Measurements from ENCODE around the gene ANKH.
A peak's percentile ranks its signal among the peaks of the same experiment; 100 is the strongest.
"Not testable (repeated sequence)": the region's sequence is repeated elsewhere in the genome, so short reads cannot be mapped to it uniquely, and the experiment has no call there.

ANKH gene

DNA sequence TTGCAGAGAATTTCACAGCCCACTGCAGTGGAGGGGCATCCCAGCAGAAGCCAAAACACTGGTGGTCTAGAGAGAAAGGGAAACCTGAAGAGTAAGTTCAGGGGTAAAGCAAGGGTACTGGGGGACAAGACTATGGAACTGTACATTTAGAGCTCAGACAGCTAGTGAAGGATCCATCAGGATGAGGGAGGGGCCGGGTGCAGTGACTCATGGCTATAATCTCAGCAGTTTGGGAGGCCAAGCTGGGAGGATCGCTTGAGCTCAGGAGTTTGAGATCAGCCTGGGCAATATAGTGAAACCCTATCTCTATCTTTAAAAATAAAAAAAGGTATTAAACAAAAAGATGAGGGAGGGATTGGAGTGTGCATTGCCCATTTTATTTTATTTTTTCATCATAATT is 7.8 kb upstream of the ANKH start:
- Histone ChIP-seq H3K9me3 (ENCODE audit: low read length) (no peaks in the 10 kb centered on the region), H2AFZ (ENCODE audit: low read depth, low read length) (no peak overlapping the region), H3K4me3 (ENCODE audit: low read length) (no peak overlapping the region), H3K27me3 (ENCODE audit: insufficient read depth, low read length) (no peaks in the 10 kb centered on the region), H3K4me1 (ENCODE audit: insufficient read depth, low read length) (peaks cover 2% of the 10 kb centered on the region), H3K36me3 (ENCODE audit: insufficient read depth, low read length) (no peaks in the 10 kb centered on the region)

DNA sequence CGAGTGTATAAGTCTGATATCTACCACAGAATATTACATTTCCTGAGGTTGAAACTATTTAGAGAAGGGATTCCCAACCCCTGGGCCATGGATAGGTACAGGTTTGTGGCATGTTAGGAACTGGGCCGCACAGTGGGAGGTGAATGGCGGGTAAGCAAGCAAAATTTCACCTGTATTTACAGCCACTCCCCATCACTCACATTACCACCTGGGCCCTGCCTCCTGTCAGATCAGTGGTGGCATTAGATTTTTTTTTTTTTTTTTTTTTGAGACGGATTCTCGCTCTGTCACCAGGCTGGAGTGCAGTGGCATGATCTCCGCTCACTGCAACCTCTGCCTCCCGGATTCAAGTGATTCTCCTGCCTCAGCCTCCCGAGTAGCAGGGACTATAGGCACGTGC is 6.6 kb upstream of the ANKH start:
- H2AFZ ChIP-seq (ENCODE audit: low read depth, low read length); H3K9me3 ChIP-seq (ENCODE audit: low read length); H3K36me3 ChIP-seq (ENCODE audit: insufficient read depth, low read length); H3K27me3 ChIP-seq (ENCODE audit: insufficient read depth, low read length); H3K4me1 ChIP-seq (ENCODE audit: insufficient read depth, low read length); H3K4me3 ChIP-seq (ENCODE audit: low read length): not testable (repeated sequence)

DNA sequence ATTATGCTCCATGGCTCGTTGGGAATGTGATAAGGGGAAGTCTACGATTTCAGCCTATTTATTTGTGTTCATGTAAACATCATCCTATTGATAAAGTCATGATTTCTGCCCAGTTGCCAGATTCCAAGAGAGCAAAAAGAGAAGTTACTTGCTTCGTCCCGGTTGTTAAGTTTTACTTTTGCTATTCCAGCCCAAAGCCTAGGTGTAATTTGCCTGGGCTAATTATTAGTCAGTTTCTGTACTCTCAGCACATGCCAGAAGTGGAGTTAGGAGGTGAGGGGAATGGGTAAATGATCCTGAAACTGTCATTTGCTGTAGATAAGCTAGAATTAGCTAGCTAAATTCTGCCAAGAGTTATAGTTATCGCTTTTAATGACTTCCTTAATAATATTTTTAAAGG is 4.5 kb upstream of the ANKH start:
- Histone ChIP-seq H3K36me3 (ENCODE audit: insufficient read depth, low read length) (no peaks in the 10 kb centered on the region), H3K4me1 (ENCODE audit: insufficient read depth, low read length) (peaks cover 9% of the 10 kb centered on the region)

DNA sequence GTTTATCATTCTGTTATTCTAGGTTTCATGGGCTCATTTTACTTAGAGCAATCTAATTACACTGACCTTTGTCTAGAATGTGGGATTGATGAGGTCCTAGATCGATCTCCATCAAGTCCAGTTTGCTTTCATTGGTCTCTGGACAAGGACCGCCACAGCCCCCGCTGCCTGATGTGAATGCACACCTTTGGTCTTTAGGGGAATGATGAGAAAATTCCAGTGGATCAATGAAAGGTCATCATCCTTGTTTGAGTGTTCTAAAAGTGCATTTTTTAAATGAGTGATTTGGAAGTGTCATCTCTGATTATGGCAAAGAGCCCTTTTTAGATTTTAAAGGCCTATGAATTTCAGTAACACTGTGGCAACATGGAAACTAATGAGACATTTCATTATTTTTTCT is 2.2 kb upstream of the ANKH start:
- H3K27me3 ChIP-seq (ENCODE audit: insufficient read depth, low read length) = no peaks in the 10 kb centered on the region
- H2AFZ ChIP-seq (ENCODE audit: low read depth, low read length) = no peak overlapping the region
- H3K9me3 ChIP-seq (ENCODE audit: low read length) = no peaks in the 10 kb centered on the region
- H3K36me3 ChIP-seq (ENCODE audit: insufficient read depth, low read length) = no peaks in the 10 kb centered on the region
- H3K4me3 ChIP-seq (ENCODE audit: low read length) = no peak overlapping the region
- peaks cover 28% of the 10 kb centered on the region for H3K4me1 ChIP-seq (ENCODE audit: insufficient read depth, low read length)

More for the DNA sequence above, 4.5 kb upstream of the ANKH start:
- Histone ChIP-seq H3K4me3 (ENCODE audit: low read length) (no peak overlapping the region), H3K9me3 (ENCODE audit: low read length) (no peaks in the 10 kb centered on the region), H3K27me3 (ENCODE audit: insufficient read depth, low read length) (no peaks in the 10 kb centered on the region), H2AFZ (ENCODE audit: low read depth, low read length) (no peak overlapping the region)

DNA sequence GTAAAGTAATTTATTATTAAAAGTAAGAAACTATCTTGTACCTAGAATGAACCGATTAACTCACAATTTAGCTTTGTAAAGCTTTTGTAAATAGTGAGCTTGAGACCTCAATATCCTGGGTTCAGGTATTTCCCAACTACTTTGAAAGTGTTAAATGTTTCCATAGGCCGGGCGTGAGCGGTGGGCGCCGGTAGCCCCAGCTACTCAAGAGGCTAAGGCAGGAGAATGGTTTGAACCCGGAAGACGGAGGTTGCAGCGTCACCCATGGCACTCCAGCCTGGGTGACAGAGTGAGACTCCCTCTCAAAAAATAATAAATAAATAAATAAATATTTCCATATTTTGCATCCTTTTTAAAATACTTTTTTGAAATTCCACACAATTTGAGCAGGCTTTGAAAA is 1.5 kb upstream of the ANKH start:
- Histone ChIP-seq H3K9me3 (ENCODE audit: low read length) (no peaks in the 10 kb centered on the region), H3K27me3 (ENCODE audit: insufficient read depth, low read length) (no peaks in the 10 kb centered on the region), H3K4me3 (ENCODE audit: low read length) (peak overlapping the region; percentile 95), H3K36me3 (ENCODE audit: insufficient read depth, low read length) (no peaks in the 10 kb centered on the region), H3K4me1 (ENCODE audit: insufficient read depth, low read length) (peaks cover 28% of the 10 kb centered on the region), H2AFZ (ENCODE audit: low read depth, low read length) (no peak overlapping the region)

DNA sequence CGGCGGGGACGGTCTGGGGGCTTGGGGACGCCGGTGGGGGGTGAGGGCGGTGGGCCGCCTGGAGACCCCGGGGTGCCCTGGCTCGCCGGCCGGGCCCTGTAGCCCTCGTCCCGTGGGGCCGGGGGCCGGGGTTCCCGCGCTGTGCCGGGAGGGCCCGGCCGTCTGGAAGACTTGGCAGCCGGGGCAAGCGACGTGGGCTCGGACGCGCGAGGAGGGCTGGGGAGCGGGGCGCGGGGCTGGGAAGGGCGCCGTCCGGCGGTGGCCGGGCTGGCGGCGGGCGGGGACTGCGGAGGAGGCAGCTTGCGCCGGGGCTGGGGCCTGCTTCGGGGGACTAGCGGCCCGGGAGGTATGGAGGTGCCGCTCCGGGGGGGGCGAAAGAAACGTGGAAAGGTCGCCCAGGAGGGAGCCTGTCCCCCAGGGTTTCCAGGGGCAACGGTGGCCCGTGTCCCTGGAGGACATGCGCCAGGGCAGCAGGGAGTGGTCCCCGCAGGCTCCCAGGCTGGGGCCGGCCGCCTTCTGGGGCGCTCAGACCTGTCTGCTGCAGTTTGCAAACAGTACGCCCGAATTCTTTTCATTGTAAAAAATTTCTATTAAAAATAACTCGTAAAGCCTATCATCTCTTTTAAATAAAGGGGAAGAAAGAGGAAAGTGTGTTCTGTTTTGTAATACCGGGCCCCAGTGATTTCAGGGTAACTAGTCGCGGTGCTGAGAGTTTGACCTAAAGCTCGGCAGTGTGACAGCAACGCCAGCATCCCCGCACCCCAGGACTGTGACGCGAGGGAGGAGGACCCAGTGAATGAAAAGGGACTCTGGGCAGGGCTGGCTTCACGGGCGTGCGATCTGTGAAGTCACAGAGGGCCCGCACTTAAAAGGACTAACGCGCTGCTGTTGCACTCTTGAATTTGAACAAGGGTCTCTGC is 752 bp upstream of the ANKH start:
- H3K27me3 ChIP-seq (ENCODE audit: insufficient read depth, low read length) = no peaks in the 10 kb centered on the region
- no peaks in the 10 kb centered on the region for H3K36me3 ChIP-seq (ENCODE audit: insufficient read depth, low read length)
- H3K4me1 ChIP-seq (ENCODE audit: insufficient read depth, low read length) = peaks cover 26% of the 10 kb centered on the region
- H3K4me3 ChIP-seq (ENCODE audit: low read length) = peak overlapping the region; percentile 95
- no peaks in the 10 kb centered on the region for H3K9me3 ChIP-seq (ENCODE audit: low read length)
- H2AFZ ChIP-seq (ENCODE audit: low read depth, low read length) = peak overlapping the region; percentile 95

DNA sequence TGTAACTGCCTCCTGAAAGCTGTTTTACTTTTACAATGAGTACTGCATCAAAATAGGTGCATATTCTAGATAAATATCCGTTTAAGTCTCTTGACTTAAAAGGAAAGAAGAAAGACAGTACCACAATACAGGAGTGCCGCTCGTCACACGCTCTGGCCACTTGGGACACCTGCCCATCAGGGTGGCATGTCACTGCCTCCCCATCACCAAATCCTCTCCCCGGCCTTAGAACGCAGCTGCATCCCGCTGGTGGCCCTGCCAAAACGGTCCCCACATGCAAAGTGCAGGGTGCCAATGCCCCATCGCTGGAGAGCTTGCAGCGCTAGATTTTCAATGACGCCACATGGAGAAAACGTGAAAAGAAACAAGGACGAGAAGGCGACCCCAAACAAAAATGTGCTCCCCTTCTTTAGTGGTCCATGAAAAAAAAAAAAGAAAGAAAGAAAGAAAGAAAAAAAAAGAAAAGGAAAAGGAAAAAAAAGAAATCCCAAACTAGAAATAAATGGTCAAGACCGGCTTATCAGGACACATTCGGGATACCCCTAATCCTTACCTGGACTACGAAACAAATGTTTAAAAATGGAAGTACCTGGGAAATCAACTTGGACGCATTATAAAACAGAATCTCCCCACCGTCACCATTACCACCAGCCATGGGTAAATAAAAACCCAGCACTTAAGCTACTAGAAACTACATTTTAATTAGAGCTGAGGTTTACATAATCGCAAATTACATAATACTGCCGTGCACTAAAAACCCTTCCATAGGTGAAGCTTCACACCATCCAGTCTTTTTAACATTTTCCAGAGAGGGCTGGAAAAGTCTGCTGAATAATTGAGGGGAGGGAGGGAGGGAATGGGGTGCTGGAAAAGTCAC is 1.0 kb downstream of the ANKH start:
- peak overlapping the region; percentile 95 for H3K4me3 ChIP-seq (ENCODE audit: low read length)
- H2AFZ ChIP-seq (ENCODE audit: low read depth, low read length) = peak overlapping the region; percentile 80
- peaks cover 26% of the 10 kb centered on the region for H3K4me1 ChIP-seq (ENCODE audit: insufficient read depth, low read length)
- no peaks in the 10 kb centered on the region for H3K36me3 ChIP-seq (ENCODE audit: insufficient read depth, low read length)
- H3K27me3 ChIP-seq (ENCODE audit: insufficient read depth, low read length) = no peaks in the 10 kb centered on the region
- H3K9me3 ChIP-seq (ENCODE audit: low read length) = no peaks in the 10 kb centered on the region

DNA sequence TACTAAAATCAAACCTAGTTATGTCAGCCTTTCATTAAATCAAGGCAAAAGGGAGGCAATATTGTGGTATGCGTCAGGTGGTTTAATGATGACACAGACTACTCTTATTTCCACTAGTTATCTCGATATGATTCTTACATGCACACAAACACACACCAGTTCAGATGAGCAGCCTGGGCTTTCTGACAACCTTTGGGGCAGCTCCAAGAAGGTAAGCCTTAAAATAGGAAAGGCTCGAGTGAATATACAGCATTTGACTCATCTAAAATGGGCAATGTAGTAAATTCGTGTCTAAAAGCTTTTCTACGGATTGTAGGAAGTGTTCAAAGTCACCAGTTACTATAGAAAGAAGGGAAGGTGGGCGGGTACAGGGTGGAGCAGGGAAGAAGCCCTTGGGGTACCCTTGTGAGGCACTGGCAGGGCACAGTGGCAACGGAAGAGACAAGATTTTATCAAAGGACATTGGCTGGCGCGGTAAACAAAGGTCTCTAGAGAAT is 1.9 kb downstream of the ANKH start:
- H2AFZ ChIP-seq (ENCODE audit: low read depth, low read length) = no peak overlapping the region
- H3K9me3 ChIP-seq (ENCODE audit: low read length) = no peaks in the 10 kb centered on the region
- no peaks in the 10 kb centered on the region for H3K36me3 ChIP-seq (ENCODE audit: insufficient read depth, low read length)
- peaks cover 26% of the 10 kb centered on the region for H3K4me1 ChIP-seq (ENCODE audit: insufficient read depth, low read length)
- H3K4me3 ChIP-seq (ENCODE audit: low read length) = peak overlapping the region; percentile 95
- H3K27me3 ChIP-seq (ENCODE audit: insufficient read depth, low read length) = no peaks in the 10 kb centered on the region

DNA sequence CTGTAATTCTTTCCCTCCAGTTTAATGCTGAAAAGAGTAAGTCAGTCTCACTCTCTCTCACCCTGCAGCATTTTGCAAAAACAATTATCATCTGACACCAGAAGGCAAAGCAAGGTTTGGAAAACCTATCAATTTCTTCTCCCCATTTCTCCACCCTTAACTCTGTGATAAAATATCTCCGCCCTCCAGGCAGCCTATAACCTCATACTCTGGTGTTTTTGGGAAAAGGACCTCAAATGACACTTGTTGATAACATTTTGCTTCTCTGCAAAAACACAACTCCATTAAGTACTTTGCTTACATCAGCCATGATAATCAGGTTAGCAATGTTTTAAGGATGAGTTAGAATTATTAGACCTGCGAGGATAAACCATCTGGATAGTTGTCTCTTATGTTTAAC is 2.3 kb downstream of the ANKH start:
- no peak overlapping the region for H3K4me3 ChIP-seq (ENCODE audit: low read length)
- H3K9me3 ChIP-seq (ENCODE audit: low read length) = no peaks in the 10 kb centered on the region
- H3K27me3 ChIP-seq (ENCODE audit: insufficient read depth, low read length) = no peaks in the 10 kb centered on the region
- no peak overlapping the region for H2AFZ ChIP-seq (ENCODE audit: low read depth, low read length)
- H3K36me3 ChIP-seq (ENCODE audit: insufficient read depth, low read length) = no peaks in the 10 kb centered on the region
- H3K4me1 ChIP-seq (ENCODE audit: insufficient read depth, low read length) = peaks cover 26% of the 10 kb centered on the region

DNA sequence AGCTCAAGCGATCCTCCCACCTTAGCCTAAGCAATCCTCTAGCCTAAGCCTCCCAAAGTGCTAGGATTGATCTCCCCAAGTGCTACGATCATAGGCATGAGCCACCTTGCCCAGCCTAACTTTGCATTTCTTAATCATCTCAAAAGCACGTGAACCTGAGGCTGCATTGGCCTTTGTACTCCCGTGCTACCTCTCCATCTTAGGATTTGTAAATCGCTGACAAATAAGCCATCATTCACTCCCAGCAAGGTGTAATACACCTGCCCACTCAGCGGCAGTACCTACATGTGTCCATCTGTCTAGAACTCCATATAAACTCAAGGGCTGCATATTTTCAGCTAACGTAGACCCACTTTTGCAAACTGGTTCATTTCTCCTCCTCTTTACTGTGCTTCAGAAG is 2.8 kb downstream of the ANKH start:
- Histone ChIP-seq H3K36me3 (ENCODE audit: insufficient read depth, low read length) (no peaks in the 10 kb centered on the region), H2AFZ (ENCODE audit: low read depth, low read length) (no peak overlapping the region), H3K9me3 (ENCODE audit: low read length) (no peaks in the 10 kb centered on the region), H3K4me1 (ENCODE audit: insufficient read depth, low read length) (peaks cover 26% of the 10 kb centered on the region), H3K4me3 (ENCODE audit: low read length) (no peak overlapping the region), H3K27me3 (ENCODE audit: insufficient read depth, low read length) (no peaks in the 10 kb centered on the region)

DNA sequence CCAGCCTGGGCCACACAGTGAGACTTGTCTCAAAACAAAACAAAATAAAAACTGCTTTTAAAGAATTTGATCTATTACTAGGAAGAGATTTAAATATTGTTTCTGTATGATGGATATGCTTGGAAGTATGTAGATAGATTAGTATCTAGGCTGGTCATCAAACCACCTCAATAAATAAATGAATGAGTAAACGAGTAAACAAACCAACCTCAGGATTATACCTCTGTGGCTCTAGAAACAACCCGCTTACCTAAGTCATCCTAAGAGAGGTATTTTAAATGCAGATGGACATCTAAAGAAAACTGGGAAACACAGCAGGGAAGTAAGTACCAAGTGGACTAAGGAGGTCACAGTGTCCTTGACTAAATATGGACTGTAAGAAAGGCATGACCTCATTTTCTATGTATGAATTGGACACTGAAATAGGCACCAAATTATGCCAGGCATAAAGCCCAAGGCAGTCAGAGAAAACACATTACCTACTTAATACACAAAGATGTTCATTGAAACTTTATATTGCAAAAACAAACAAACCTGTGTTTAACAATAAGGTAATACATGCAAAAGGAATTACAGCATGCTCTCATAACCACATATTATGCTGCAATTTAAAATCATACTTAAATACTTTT is 7.3 kb downstream of the ANKH start:
- H3K27me3 ChIP-seq (ENCODE audit: insufficient read depth, low read length) = no peaks in the 10 kb centered on the region
- H3K4me3 ChIP-seq (ENCODE audit: low read length) = no peak overlapping the region
- H3K4me1 ChIP-seq (ENCODE audit: insufficient read depth, low read length) = peaks cover 2% of the 10 kb centered on the region

DNA sequence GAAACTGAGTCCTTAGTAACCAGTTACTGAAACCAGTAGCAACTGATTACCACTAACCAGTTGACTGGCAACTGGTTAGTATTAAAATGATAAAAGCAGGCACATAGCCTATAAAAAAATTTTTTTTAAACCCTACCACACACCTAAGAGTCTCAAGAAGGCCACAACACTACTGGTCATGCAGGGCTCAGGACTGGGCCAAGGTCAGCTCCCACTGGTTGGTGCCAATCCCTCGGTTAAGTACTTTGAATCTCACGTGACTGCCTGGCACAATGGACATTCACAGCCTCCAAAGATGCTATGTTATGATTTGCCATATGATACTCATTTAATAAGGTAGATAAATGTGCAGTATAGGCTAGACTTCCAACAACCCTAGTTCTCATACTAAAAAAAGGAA is 8.5 kb downstream of the ANKH start:
- Histone ChIP-seq H2AFZ (ENCODE audit: low read depth, low read length) (no peak overlapping the region), H3K36me3 (ENCODE audit: insufficient read depth, low read length) (no peaks in the 10 kb centered on the region), H3K9me3 (ENCODE audit: low read length) (no peaks in the 10 kb centered on the region), H3K4me1 (ENCODE audit: insufficient read depth, low read length) (no peaks in the 10 kb centered on the region), H3K4me3 (ENCODE audit: low read length) (no peak overlapping the region), H3K27me3 (ENCODE audit: insufficient read depth, low read length) (no peaks in the 10 kb centered on the region)

More for the DNA sequence above, 7.3 kb downstream of the ANKH start:
- no peaks in the 10 kb centered on the region for H3K9me3 ChIP-seq (ENCODE audit: low read length)
- no peaks in the 10 kb centered on the region for H3K36me3 ChIP-seq (ENCODE audit: insufficient read depth, low read length)
- H2AFZ ChIP-seq (ENCODE audit: low read depth, low read length) = no peak overlapping the region
